SIG-M5 treated with dmso at 0.1 percent for 504 hours (cell line): ENCODE data around the gene CD22.

Experiments
- DNase-seq: peaks from one replicate; lab custom pipeline; 2025; ENCODE audit not compliant: unreplicated experiment; lab: John Stamatoyannopoulos, UW

Gene CD22

GRCh38 chr19:35381318-35381717, 52.3 kb downstream of the CD22 start:
- no peak for DNase-seq

- DNase-seq: no peak
Observed at GRCh38 chr19:35381926-35382325, 52.9 kb downstream of the CD22 start.

GRCh38 chr19:35383536-35383935, 54.5 kb downstream of the CD22 start:
- no peak for DNase-seq

- DNase-seq: no peak
Observed at GRCh38 chr19:35388277-35389054, 59.5 kb downstream of the CD22 start.

- no peak for DNase-seq
Observed at GRCh38 chr19:35389192-35389861, 60.3 kb downstream of the CD22 start.

- no peak for DNase-seq
Observed at GRCh38 chr19:35392742-35393715, 64.0 kb downstream of the CD22 start.

GRCh38 chr19:35395382-35396199, 66.6 kb downstream of the CD22 start:
- DNase-seq: no peak

GRCh38 chr19:35396240-35396885, 67.4 kb downstream of the CD22 start:
- no peak for DNase-seq
